ENCODE measurements around the gene DNMT3A.
A peak's percentile ranks its signal among the peaks of the same experiment; 100 is the strongest.

DNMT3A gene

GRCh38 chr2:25204190-25204838 lies 137.4 kb downstream of the DNMT3A start:
- Histone ChIP-seq H3K4me1 (ENCODE audit: control insufficient read depth in 5 of 5, insufficient read depth in 5 of 5, low read length in 5 of 5) (peaks cover 0 to 5% (median 4%) of the 10 kb centered on the region in 5 donors), H3K9me3 (ENCODE audit: control insufficient read depth in 5 of 5, low read length in 5 of 5) (no peaks in the 10 kb centered on the region), H3K36me3 (ENCODE audit: control insufficient read depth in 5 of 5, insufficient read depth in 5 of 5, low read length in 5 of 5) (no peaks in the 10 kb centered on the region), H3K4me3 (ENCODE audit: low read depth in 1 of 5, low read length in 5 of 5) (peak overlapping the region in 4 of 5 donors; percentile 11 to 51 (median 44)), H3K9ac (ENCODE audit: low read length in 5 of 5) (peak overlapping the region in 3 of 5 donors; percentile 39 to 56 (median 51)), H3K27me3 (ENCODE audit: control insufficient read depth in 5 of 5, insufficient read depth in 4 of 5, low read length in 5 of 5) (no peaks in the 10 kb centered on the region), H3K27ac (ENCODE audit: low read depth, low read length) (no peak overlapping the region)

GRCh38 chr2:25202275-25202674 lies 139.4 kb downstream of the DNMT3A start:
- H3K36me3 ChIP-seq (ENCODE audit: control insufficient read depth in 5 of 5, insufficient read depth in 5 of 5, low read length in 5 of 5) = no peaks in the 10 kb centered on the region
- no peak overlapping the region for H3K9ac ChIP-seq (ENCODE audit: low read length in 5 of 5)
- no peak overlapping the region for H3K27ac ChIP-seq (ENCODE audit: low read depth, low read length)

GRCh38 chr2:25201794-25202193 lies 139.9 kb downstream of the DNMT3A start:
- H3K4me3 ChIP-seq (ENCODE audit: low read depth in 1 of 5, low read length in 5 of 5) = no peak overlapping the region

More at GRCh38 chr2:25202275-25202674, 139.4 kb downstream of the DNMT3A start:
- H3K9me3 ChIP-seq (ENCODE audit: control insufficient read depth in 5 of 5, low read length in 5 of 5) = no peaks in the 10 kb centered on the region
- no peaks in the 10 kb centered on the region for H3K27me3 ChIP-seq (ENCODE audit: control insufficient read depth in 5 of 5, insufficient read depth in 4 of 5, low read length in 5 of 5)
- no peak overlapping the region for H3K4me3 ChIP-seq (ENCODE audit: low read depth in 1 of 5, low read length in 5 of 5)
- H3K4me1 ChIP-seq (ENCODE audit: control insufficient read depth in 5 of 5, insufficient read depth in 5 of 5, low read length in 5 of 5) = peaks cover 0 to 5% (median 3%) of the 10 kb centered on the region in 5 donors

GRCh38 chr2:25201265-25201664 lies 140.5 kb downstream of the DNMT3A start:
- Histone ChIP-seq H3K4me1 (ENCODE audit: control insufficient read depth in 5 of 5, insufficient read depth in 5 of 5, low read length in 5 of 5) (peaks cover 0 to 5% (median 3%) of the 10 kb centered on the region in 5 donors), H3K9me3 (ENCODE audit: control insufficient read depth in 5 of 5, low read length in 5 of 5) (no peaks in the 10 kb centered on the region), H3K36me3 (ENCODE audit: control insufficient read depth in 5 of 5, insufficient read depth in 5 of 5, low read length in 5 of 5) (no peaks in the 10 kb centered on the region), H3K9ac (ENCODE audit: low read length in 5 of 5) (no peak overlapping the region), H3K27me3 (ENCODE audit: control insufficient read depth in 5 of 5, insufficient read depth in 4 of 5, low read length in 5 of 5) (no peaks in the 10 kb centered on the region), H3K27ac (ENCODE audit: low read depth, low read length) (no peak overlapping the region), H3K4me3 (ENCODE audit: low read depth in 1 of 5, low read length in 5 of 5) (no peak overlapping the region)

More at GRCh38 chr2:25201794-25202193, 139.9 kb downstream of the DNMT3A start:
- Histone ChIP-seq H3K9ac (ENCODE audit: low read length in 5 of 5) (no peak overlapping the region), H3K36me3 (ENCODE audit: control insufficient read depth in 5 of 5, insufficient read depth in 5 of 5, low read length in 5 of 5) (no peaks in the 10 kb centered on the region), H3K27me3 (ENCODE audit: control insufficient read depth in 5 of 5, insufficient read depth in 4 of 5, low read length in 5 of 5) (no peaks in the 10 kb centered on the region), H3K27ac (ENCODE audit: low read depth, low read length) (no peak overlapping the region), H3K4me1 (ENCODE audit: control insufficient read depth in 5 of 5, insufficient read depth in 5 of 5, low read length in 5 of 5) (peaks cover 0 to 5% (median 3%) of the 10 kb centered on the region in 5 donors), H3K9me3 (ENCODE audit: control insufficient read depth in 5 of 5, low read length in 5 of 5) (no peaks in the 10 kb centered on the region)

- H3K4me3 ChIP-seq (ENCODE audit: low read depth in 1 of 5, low read length in 5 of 5) = no peak overlapping the region
- H3K36me3 ChIP-seq (ENCODE audit: control insufficient read depth in 5 of 5, insufficient read depth in 5 of 5, low read length in 5 of 5) = no peaks in the 10 kb centered on the region
- H3K27ac ChIP-seq (ENCODE audit: low read depth, low read length) = no peak overlapping the region
- no peak overlapping the region for H3K9ac ChIP-seq (ENCODE audit: low read length in 5 of 5)
- H3K9me3 ChIP-seq (ENCODE audit: control insufficient read depth in 5 of 5, low read length in 5 of 5) = no peaks in the 10 kb centered on the region
- no peaks in the 10 kb centered on the region for H3K27me3 ChIP-seq (ENCODE audit: control insufficient read depth in 5 of 5, insufficient read depth in 4 of 5, low read length in 5 of 5)
- H3K4me1 ChIP-seq (ENCODE audit: control insufficient read depth in 5 of 5, insufficient read depth in 5 of 5, low read length in 5 of 5) = peaks cover 0 to 3% (median 0%) of the 10 kb centered on the region in 5 donors
Observed at GRCh38 chr2:25198576-25198975, 143.1 kb downstream of the DNMT3A start.

GRCh38 chr2:25198209-25198525 lies 143.6 kb downstream of the DNMT3A start:
- H3K27ac ChIP-seq (ENCODE audit: low read depth, low read length) = no peak overlapping the region
- H3K4me3 ChIP-seq (ENCODE audit: low read depth in 1 of 5, low read length in 5 of 5) = no peak overlapping the region
- H3K4me1 ChIP-seq (ENCODE audit: control insufficient read depth in 5 of 5, insufficient read depth in 5 of 5, low read length in 5 of 5) = peaks cover 0 to 3% (median 0%) of the 10 kb centered on the region in 5 donors
- H3K9me3 ChIP-seq (ENCODE audit: control insufficient read depth in 5 of 5, low read length in 5 of 5) = no peaks in the 10 kb centered on the region
- no peak overlapping the region for H3K9ac ChIP-seq (ENCODE audit: low read length in 5 of 5)
- H3K27me3 ChIP-seq (ENCODE audit: control insufficient read depth in 5 of 5, insufficient read depth in 4 of 5, low read length in 5 of 5) = no peaks in the 10 kb centered on the region
- H3K36me3 ChIP-seq (ENCODE audit: control insufficient read depth in 5 of 5, insufficient read depth in 5 of 5, low read length in 5 of 5) = no peaks in the 10 kb centered on the region

GRCh38 chr2:25197336-25198208 lies 144.2 kb downstream of the DNMT3A start:
- Histone ChIP-seq H3K9me3 (ENCODE audit: control insufficient read depth in 5 of 5, low read length in 5 of 5) (no peaks in the 10 kb centered on the region), H3K4me3 (ENCODE audit: low read depth in 1 of 5, low read length in 5 of 5) (no peak overlapping the region), H3K27ac (ENCODE audit: low read depth, low read length) (no peak overlapping the region), H3K4me1 (ENCODE audit: control insufficient read depth in 5 of 5, insufficient read depth in 5 of 5, low read length in 5 of 5) (peaks cover 0 to 3% (median 0%) of the 10 kb centered on the region in 5 donors), H3K36me3 (ENCODE audit: control insufficient read depth in 5 of 5, insufficient read depth in 5 of 5, low read length in 5 of 5) (no peaks in the 10 kb centered on the region), H3K27me3 (ENCODE audit: control insufficient read depth in 5 of 5, insufficient read depth in 4 of 5, low read length in 5 of 5) (no peaks in the 10 kb centered on the region), H3K9ac (ENCODE audit: low read length in 5 of 5) (no peak overlapping the region)

GRCh38 chr2:25194576-25195122 lies 147.1 kb downstream of the DNMT3A start:
- H3K36me3 ChIP-seq (ENCODE audit: control insufficient read depth in 5 of 5, insufficient read depth in 5 of 5, low read length in 5 of 5) = no peaks in the 10 kb centered on the region

GRCh38 chr2:25190536-25190935 lies 151.2 kb downstream of the DNMT3A start:
- H3K27ac ChIP-seq (ENCODE audit: low read depth, low read length) = no peak overlapping the region
- no peaks in the 10 kb centered on the region for H3K4me1 ChIP-seq (ENCODE audit: control insufficient read depth in 5 of 5, insufficient read depth in 5 of 5, low read length in 5 of 5)
- no peak overlapping the region for H3K4me3 ChIP-seq (ENCODE audit: low read depth in 1 of 5, low read length in 5 of 5)
- peaks cover 0 to 6% (median 3%) of the 10 kb centered on the region in 5 donors for H3K27me3 ChIP-seq (ENCODE audit: control insufficient read depth in 5 of 5, insufficient read depth in 4 of 5, low read length in 5 of 5)
- no peaks in the 10 kb centered on the region for H3K36me3 ChIP-seq (ENCODE audit: control insufficient read depth in 5 of 5, insufficient read depth in 5 of 5, low read length in 5 of 5)
- no peaks in the 10 kb centered on the region for H3K9me3 ChIP-seq (ENCODE audit: control insufficient read depth in 5 of 5, low read length in 5 of 5)
- no peak overlapping the region for H3K9ac ChIP-seq (ENCODE audit: low read length in 5 of 5)

More at GRCh38 chr2:25194576-25195122, 147.1 kb downstream of the DNMT3A start:
- Histone ChIP-seq H3K27me3 (ENCODE audit: control insufficient read depth in 5 of 5, insufficient read depth in 4 of 5, low read length in 5 of 5) (no peaks in the 10 kb centered on the region), H3K9ac (ENCODE audit: low read length in 5 of 5) (no peak overlapping the region), H3K4me1 (ENCODE audit: control insufficient read depth in 5 of 5, insufficient read depth in 5 of 5, low read length in 5 of 5) (peaks cover 0 to 3% (median 0%) of the 10 kb centered on the region in 5 donors), H3K4me3 (ENCODE audit: low read depth in 1 of 5, low read length in 5 of 5) (no peak overlapping the region), H3K9me3 (ENCODE audit: control insufficient read depth in 5 of 5, low read length in 5 of 5) (no peaks in the 10 kb centered on the region), H3K27ac (ENCODE audit: low read depth, low read length) (no peak overlapping the region)

- peaks cover 0 to 8% (median 3%) of the 10 kb centered on the region in 5 donors for H3K27me3 ChIP-seq (ENCODE audit: control insufficient read depth in 5 of 5, insufficient read depth in 4 of 5, low read length in 5 of 5)
- H3K36me3 ChIP-seq (ENCODE audit: control insufficient read depth in 5 of 5, insufficient read depth in 5 of 5, low read length in 5 of 5) = no peaks in the 10 kb centered on the region
- no peak overlapping the region for H3K9ac ChIP-seq (ENCODE audit: low read length in 5 of 5)
- H3K27ac ChIP-seq (ENCODE audit: low read depth, low read length) = no peak overlapping the region
- no peaks in the 10 kb centered on the region for H3K9me3 ChIP-seq (ENCODE audit: control insufficient read depth in 5 of 5, low read length in 5 of 5)
- no peak overlapping the region for H3K4me3 ChIP-seq (ENCODE audit: low read depth in 1 of 5, low read length in 5 of 5)
- no peaks in the 10 kb centered on the region for H3K4me1 ChIP-seq (ENCODE audit: control insufficient read depth in 5 of 5, insufficient read depth in 5 of 5, low read length in 5 of 5)
Observed at GRCh38 chr2:25188405-25188804, 153.3 kb downstream of the DNMT3A start.

All from subcutaneous abdominal adipose tissue (tissue), 5 donors.